ENCODE data around the gene EEPD1.
A peak's percentile ranks its signal among the peaks of the same experiment; 100 is the strongest.

EEPD1 gene

DNA sequence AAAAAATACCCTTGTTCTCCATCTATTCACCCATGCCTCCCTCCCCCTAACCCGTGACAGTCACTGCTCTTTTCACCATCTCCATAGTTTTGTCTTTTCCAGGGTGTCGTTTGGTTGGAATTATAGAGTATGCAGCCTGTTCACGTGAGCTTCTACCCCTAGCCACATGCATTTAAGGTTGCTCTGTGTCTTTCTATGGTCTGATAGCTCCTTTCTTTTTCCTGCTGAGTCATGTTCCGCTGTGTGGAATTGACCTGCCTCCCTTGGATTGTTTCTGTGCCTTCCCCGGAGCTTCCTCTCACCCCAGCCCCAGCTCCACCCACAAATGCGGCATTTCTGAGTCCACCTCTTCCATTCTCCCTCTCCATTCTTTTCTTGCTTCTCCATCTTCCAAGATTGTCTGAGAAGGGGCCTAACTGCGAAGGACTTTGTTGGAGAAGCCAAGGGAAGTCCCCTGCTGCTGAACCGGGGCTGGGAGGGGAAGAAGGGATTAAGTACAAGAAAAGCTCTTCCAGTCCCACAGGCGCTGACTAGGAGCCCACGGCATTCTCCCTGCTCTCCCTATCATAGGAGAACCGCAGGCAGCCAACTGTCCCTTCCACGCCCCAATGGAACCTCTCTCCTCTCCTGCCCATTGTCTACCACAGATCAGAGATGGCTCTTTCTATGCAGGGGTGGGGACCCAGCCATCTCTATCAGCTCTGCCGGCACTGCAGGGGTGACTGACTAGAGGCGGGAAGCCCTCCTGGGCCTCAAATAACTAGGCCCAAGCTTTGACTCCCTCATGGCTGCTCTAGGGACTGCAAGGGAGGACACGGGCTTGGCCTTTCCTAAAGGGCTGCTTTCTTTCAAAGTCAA lies 149.1 kb downstream of the EEPD1 start:
- DNase-seq, result no peak

DNA sequence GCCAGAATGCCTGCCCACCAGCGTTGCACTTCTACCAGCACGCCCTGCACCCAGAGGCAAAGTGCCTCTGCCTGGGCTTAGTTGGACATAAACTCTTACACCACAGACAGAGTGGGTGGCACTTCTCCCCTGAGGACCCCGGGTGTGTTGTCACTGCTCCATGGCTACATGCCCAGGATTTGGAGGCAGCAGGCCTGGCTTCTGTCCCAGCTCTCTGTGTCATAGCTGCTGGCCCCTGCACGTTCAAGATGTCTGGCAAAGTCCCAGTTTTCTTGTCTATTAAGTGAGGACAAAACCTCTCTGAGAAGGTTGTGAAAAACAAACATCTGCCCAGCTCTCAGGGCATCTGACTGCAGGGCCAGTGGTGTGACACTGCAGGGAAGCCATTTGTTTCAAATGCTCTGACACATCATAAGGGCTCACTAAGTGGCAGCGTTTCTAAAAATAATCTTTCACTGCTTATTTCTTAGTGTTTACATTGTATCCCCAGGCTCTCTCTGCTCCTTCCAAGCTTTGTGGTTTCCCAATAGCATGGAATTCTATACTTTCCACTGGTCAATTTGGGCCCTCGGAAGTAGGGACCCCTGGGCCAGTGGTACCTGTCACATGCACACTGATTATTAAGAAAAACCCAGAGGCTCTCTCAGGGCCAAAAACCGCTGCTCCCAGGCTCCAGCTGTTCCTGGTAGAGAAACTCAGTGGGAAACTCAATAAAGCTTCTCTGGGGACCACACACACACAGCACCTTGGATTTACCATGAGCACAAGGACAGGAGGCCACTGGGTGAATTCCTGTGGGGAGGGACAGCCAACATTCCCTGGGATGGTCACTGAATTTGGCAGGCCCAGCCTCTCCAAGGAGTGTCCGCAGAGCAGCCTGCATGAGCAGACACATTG lies 150.4 kb downstream of the EEPD1 start:
- TF ChIP-seq, protein P1, sequence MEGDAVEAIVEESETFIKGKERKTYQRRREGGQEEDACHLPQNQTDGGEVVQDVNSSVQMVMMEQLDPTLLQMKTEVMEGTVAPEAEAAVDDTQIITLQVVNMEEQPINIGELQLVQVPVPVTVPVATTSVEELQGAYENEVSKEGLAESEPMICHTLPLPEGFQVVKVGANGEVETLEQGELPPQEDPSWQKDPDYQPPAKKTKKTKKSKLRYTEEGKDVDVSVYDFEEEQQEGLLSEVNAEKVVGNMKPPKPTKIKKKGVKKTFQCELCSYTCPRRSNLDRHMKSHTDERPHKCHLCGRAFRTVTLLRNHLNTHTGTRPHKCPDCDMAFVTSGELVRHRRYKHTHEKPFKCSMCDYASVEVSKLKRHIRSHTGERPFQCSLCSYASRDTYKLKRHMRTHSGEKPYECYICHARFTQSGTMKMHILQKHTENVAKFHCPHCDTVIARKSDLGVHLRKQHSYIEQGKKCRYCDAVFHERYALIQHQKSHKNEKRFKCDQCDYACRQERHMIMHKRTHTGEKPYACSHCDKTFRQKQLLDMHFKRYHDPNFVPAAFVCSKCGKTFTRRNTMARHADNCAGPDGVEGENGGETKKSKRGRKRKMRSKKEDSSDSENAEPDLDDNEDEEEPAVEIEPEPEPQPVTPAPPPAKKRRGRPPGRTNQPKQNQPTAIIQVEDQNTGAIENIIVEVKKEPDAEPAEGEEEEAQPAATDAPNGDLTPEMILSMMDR (IDR thresholded peaks at IDR 0.05; ENCODE audit: low read depth, low read length, missing control alignments), result no peak
- DNase-seq, result peak; percentile 85
- H3K4me3 ChIP-seq (ENCODE audit: low read depth, low read length), result no peak overlapping the region
- H3K27ac ChIP-seq, result no peak overlapping the region
- no peaks in the 10 kb centered on the region for H3K27me3 ChIP-seq (replicated peaks)
- in situ Hi-C loops (cut with HindIII; ENCODE audit: low pct_ligation_motif_present, low sequenced_read_pairs), result loop anchor here (25.0 kb wide), 1 partner anchor 316 kb away; no protein-coding TSS in a partner anchor
- H3K36me3 ChIP-seq (replicated peaks), result no peaks in the 10 kb centered on the region

More for the DNA sequence above, 149.1 kb downstream of the EEPD1 start:
- Histone ChIP-seq H3K27me3 (replicated peaks) (no peaks in the 10 kb centered on the region), H3K36me3 (replicated peaks) (no peaks in the 10 kb centered on the region), H3K4me3 (ENCODE audit: low read depth, low read length) (no peak overlapping the region), H3K27ac (no peak overlapping the region)
- in situ Hi-C loops (cut with HindIII; ENCODE audit: low pct_ligation_motif_present, low sequenced_read_pairs), result loop anchor here (25.0 kb wide), 1 partner anchor 315 kb away; no protein-coding TSS in a partner anchor
- TF ChIP-seq, protein P1 (IDR thresholded peaks at IDR 0.05; ENCODE audit: low read depth, low read length, missing control alignments), result no peak

DNA sequence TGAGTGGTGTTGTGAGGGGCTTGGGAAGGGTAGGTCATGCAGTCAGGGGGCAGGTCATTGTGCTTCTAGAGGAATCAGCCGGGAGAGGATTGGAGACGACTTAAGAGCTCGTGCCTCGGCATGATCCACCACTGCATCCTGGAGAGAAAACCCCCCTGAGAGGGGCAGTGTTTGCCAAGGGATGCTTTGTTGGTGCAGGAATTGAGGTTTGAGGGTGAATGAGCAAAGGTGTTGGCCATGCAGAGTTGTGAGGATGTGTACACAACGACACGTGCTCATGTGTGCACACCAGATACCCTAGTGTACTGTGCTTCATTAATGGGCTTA lies 151.0 kb downstream of the EEPD1 start:
- H3K27ac ChIP-seq, result no peak overlapping the region
- H3K4me3 ChIP-seq (ENCODE audit: low read depth, low read length), result no peak overlapping the region
- no peaks in the 10 kb centered on the region for H3K36me3 ChIP-seq (replicated peaks)
- DNase-seq, result no peak
- TF ChIP-seq, protein P1 (IDR thresholded peaks at IDR 0.05; ENCODE audit: low read depth, low read length, missing control alignments), result peak; percentile 20
- no peaks in the 10 kb centered on the region for H3K27me3 ChIP-seq (replicated peaks)
- in situ Hi-C loops (cut with HindIII; ENCODE audit: low pct_ligation_motif_present, low sequenced_read_pairs), result loop anchor here (25.0 kb wide), 1 partner anchor 317 kb away; no protein-coding TSS in a partner anchor

DNA sequence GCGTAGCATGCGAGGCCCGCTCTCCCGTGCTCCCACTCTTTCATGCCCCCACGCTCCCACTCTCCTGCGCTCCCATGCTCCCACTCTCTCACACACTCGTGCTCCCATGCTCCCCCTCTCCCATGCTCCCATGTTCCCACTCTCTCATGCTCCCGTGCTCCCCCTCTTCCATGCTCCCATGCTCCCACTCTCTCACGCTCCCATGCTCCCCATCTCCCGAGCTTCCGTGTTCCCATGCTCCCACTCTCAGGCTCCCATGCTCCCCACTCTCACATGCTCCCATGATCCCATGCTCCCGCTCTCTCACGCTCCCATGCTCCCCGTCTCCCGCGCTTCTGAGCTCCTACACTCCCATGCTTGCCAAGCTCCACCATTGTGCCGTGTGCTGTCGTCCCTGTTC lies 152.2 kb downstream of the EEPD1 start:
- in situ Hi-C loops (cut with HindIII; ENCODE audit: low pct_ligation_motif_present, low sequenced_read_pairs), result loop anchor here (25.0 kb wide), 1 partner anchor 318 kb away; no protein-coding TSS in a partner anchor
- TF ChIP-seq, protein P1 (IDR thresholded peaks at IDR 0.05; ENCODE audit: low read depth, low read length, missing control alignments), result no peak
- Histone ChIP-seq H3K27me3 (replicated peaks) (no peaks in the 10 kb centered on the region), H3K36me3 (replicated peaks) (no peaks in the 10 kb centered on the region), H3K4me3 (ENCODE audit: low read depth, low read length) (no peak overlapping the region), H3K27ac (no peak overlapping the region)
- DNase-seq, result no peak

DNA sequence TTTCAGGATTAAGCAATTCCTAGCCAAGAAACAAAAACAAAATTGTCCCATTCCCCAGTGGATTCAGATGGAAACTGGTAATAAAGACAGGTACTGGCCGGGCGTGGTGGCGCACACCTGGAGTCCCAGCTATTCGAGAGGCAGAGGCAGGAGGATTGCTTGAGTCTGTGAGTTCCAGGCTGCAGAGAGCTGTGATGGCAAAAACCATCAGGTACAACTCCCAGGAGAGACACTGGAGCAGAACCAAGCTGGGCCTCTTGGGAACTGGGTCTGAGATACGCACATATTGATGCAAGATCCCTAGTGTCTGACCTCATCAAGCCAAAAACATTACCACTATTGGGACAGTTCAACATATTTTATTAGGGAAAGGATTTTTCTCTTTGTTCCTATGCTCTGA lies 152.6 kb downstream of the EEPD1 start:
- in situ Hi-C loops (cut with HindIII; ENCODE audit: low pct_ligation_motif_present, low sequenced_read_pairs), result loop anchor here (25.0 kb wide), 1 partner anchor 318 kb away; no protein-coding TSS in a partner anchor

More for the DNA sequence above, 152.6 kb downstream of the EEPD1 start:
- Histone ChIP-seq H3K27ac (no peak overlapping the region), H3K27me3 (replicated peaks) (no peaks in the 10 kb centered on the region), H3K36me3 (replicated peaks) (no peaks in the 10 kb centered on the region), H3K4me3 (ENCODE audit: low read depth, low read length) (no peak overlapping the region)
- TF ChIP-seq, protein P1 (IDR thresholded peaks at IDR 0.05; ENCODE audit: low read depth, low read length, missing control alignments), result no peak
- no peak for DNase-seq

All from brain microvascular endothelial cell (primary cell).